ENCODE data around the gene RASSF8.

DNA sequence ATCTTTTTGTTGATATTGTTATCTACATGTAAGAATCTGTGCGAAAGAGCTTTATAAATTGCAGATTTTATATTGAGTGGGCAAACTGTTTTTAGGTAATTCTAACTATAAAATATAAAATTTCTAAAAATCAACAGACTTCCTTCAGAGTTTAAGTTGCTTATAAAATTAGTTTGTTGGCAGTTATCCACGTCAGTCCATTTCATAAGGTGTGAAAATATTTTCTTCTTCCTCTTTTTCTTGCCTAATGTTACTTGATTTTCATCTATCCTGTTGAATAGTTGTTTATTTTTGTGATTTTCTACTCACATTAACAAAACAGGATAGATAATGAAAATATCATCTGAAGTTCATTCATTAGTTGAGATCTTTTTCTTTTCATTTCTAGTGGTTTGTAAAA is 58.0 kb downstream of the RASSF8 start:
- no peak for TF ChIP-seq CTCF (IDR thresholded peaks at IDR 0.05)
- no peak for TF ChIP-seq POLR2A (IDR thresholded peaks at IDR 0.05)

Measured in heart left ventricle (tissue), 13 donors.